ENCODE results near the gene RHBDF1. TPM values are rescaled to one million over a fixed set of nuclear protein-coding genes. Genes with fewer than 3 reads are reported as not detected.

The RHBDF1 gene
- total RNA-seq, 1 experiment from 2014 or later, result 60.8 TPM

- peak; percentile 92 for TF ChIP-seq CTCF (IDR thresholded peaks at IDR 0.05)
- no peak for TF ChIP-seq SMAD3 (CRISPR knock-in tag; IDR thresholded peaks at IDR 0.05; ENCODE audit: borderline replicate concordance)
- ChIA-PET CTCF (interaction anchor here (0.5 to 5.6 kb wide), 37 partner anchors 10 to 244 kb away, joined by 3 to 73 read pairs (median 5); partner anchors contain the start of genes AXIN1, HBM, HBQ1 and MPG), POLR2A (interaction anchor here (0.6 kb wide), 1 partner anchor 15 kb away, joined by 3 read pairs; no protein-coding TSS in a partner anchor)
- Mint-ChIP-seq H3K27ac (no peak overlapping the region), H3K9me3 (no peaks in the 10 kb centered on the region), H3K27me3 (ENCODE audit: low read depth) (no peaks in the 10 kb centered on the region), H3K4me1 (peaks cover 5% of the 10 kb centered on the region), H3K36me3 (peaks cover 19% of the 10 kb centered on the region), H3K4me3 (no peak overlapping the region)
- peak; percentile 97 for ATAC-seq
- DNase-seq (ENCODE audit: low spot score), result peak; percentile 84
Observed at GRCh38 chr16:117379-118365, 45.2 kb upstream of the RHBDF1 start.

- no peak overlapping the region for H3K27ac Mint-ChIP-seq
- POLR2A ChIA-PET, result no interaction called here
- H3K4me1 Mint-ChIP-seq, result peaks cover 5% of the 10 kb centered on the region
- H3K27me3 Mint-ChIP-seq (ENCODE audit: low read depth), result no peaks in the 10 kb centered on the region
- peaks cover 31% of the 10 kb centered on the region for H3K36me3 Mint-ChIP-seq
- CTCF ChIA-PET, result interaction anchor here (1.3 to 5.6 kb wide), 4 partner anchors 9 to 43 kb away, joined by 4 to 73 read pairs (median 14); partner anchors contain the start of gene RHBDF1
- TF ChIP-seq KAT7 (CRISPR knock-in tag; IDR thresholded peaks at IDR 0.05; ENCODE audit: borderline replicate concordance), result no peak
- no peak for TF ChIP-seq SMAD3 (CRISPR knock-in tag; IDR thresholded peaks at IDR 0.05; ENCODE audit: borderline replicate concordance)
- TF ChIP-seq FOXP1 (CRISPR knock-in tag; IDR thresholded peaks at IDR 0.05; ENCODE audit: borderline replicate concordance), result no peak
- TF ChIP-seq ZNF423 (CRISPR knock-in tag; IDR thresholded peaks at IDR 0.05), result no peak
- TF ChIP-seq JUN (CRISPR knock-in tag; IDR thresholded peaks at IDR 0.05), result no peak
- no peak for TF ChIP-seq RELA (CRISPR knock-in tag; IDR thresholded peaks at IDR 0.05; ENCODE audit: borderline replicate concordance)
- no peak for TF ChIP-seq SOX15 (CRISPR knock-in tag; IDR thresholded peaks at IDR 0.05)
- TF ChIP-seq ZNF317 (CRISPR knock-in tag; IDR thresholded peaks at IDR 0.05; ENCODE audit: borderline replicate concordance, low read depth), result no peak
- TF ChIP-seq NR2C2 (CRISPR knock-in tag; IDR thresholded peaks at IDR 0.05), result no peak
- no peak for TF ChIP-seq ZNF232 (CRISPR knock-in tag; IDR thresholded peaks at IDR 0.05)
- no peak for TF ChIP-seq AR (CRISPR knock-in tag; IDR thresholded peaks at IDR 0.05)
- no peak for TF ChIP-seq JAZF1 (CRISPR knock-in tag; IDR thresholded peaks at IDR 0.05)
- TF ChIP-seq EMX1 (CRISPR knock-in tag; IDR thresholded peaks at IDR 0.05), result no peak
- TF ChIP-seq HMGA2 (CRISPR knock-in tag; IDR thresholded peaks at IDR 0.05), result no peak
- no peak for TF ChIP-seq ZNF281 (CRISPR knock-in tag; IDR thresholded peaks at IDR 0.05)
- no peak for TF ChIP-seq NFATC4 (CRISPR knock-in tag; IDR thresholded peaks at IDR 0.05)
- H3K9me3 Mint-ChIP-seq, result no peaks in the 10 kb centered on the region
- DNase-seq (ENCODE audit: low spot score) (no peak), ATAC-seq (no peak)
- no peak overlapping the region for H3K4me3 Mint-ChIP-seq
Observed at GRCh38 chr16:116015-116414, 43.6 kb upstream of the RHBDF1 start.

All from WTC11 (cell line).